K562 (cell line): ENCODE results near the gene MRPL58. TPM values are rescaled to one million over a fixed set of nuclear protein-coding genes. Genes with fewer than 3 reads are reported as not detected.

Source experiments
- ARHGAP35 ChIP-seq: fragments of 450-650 bp; IDR thresholded peaks from 2 replicates; pipeline ENCODE4 v1.6.1; 2018; ENCODE audit not compliant: partially characterized antibody
- ARID2 ChIP-seq: fragments of 450-650 bp; IDR thresholded peaks from 2 replicates; pipeline ENCODE4 v1.6.1; 2017; ENCODE audit warnings: antibody characterized with exemption, mild to moderate bottlenecking
- ASH1L ChIP-seq: fragments of 450-650 bp; IDR thresholded peaks from 2 replicates; pipeline ENCODE4 v1.6.1; 2018; ENCODE audit warnings: borderline replicate concordance, mild to moderate bottlenecking, low read depth; ENCODE audit not compliant: partially characterized antibody
- CBFA2T3 ChIP-seq: fragments of 450-650 bp; IDR thresholded peaks from 2 replicates; pipeline ENCODE4 v1.6.1; 2017
- KHSRP ChIP-seq: fragments of 450-650 bp; IDR thresholded peaks from 2 replicates; pipeline ENCODE4 v1.6.1; 2017
- LEF1 ChIP-seq: fragments of 450-650 bp; IDR thresholded peaks from 2 replicates; pipeline ENCODE4 v1.6.1; 2016; ENCODE audit warnings: mild to moderate bottlenecking
- MAFG ChIP-seq: fragments of 450-650 bp; conservative IDR thresholded peaks from 2 replicates; pipeline ENCODE4 v1.6.1; 2016; ENCODE audit warnings: missing genetic modification characterization, missing compliant biosample characterization
- MAZ ChIP-seq, 2 experiments: fragments of 450-650 bp in 1 of 2; sonication (generic) in 1 of 2; formaldehyde crosslinking; IDR thresholded peaks in 1 of 2; conservative IDR thresholded peaks in 1 of 2; 2 replicates each; pipeline versions ENCODE4 v1.4.0 to v1.5.0; 2020; ENCODE audit warnings: mild to moderate bottlenecking in 1 of 2, missing genetic modification reagents in 1 of 2
- MEF2A ChIP-seq: IDR thresholded peaks from 2 replicates; pipeline ENCODE4 v1.6.1; 2011; ENCODE audit warnings: low read depth, mild to moderate bottlenecking, low read length, moderate library complexity; ENCODE audit not compliant: control insufficient read depth
- MTA2 ChIP-seq: fragments of 450-650 bp; IDR thresholded peaks from 2 replicates; pipeline ENCODE4 v1.6.1; 2016; ENCODE audit warnings: low read depth
- MYBL2 ChIP-seq, 2 experiments: fragments of 450-650 bp in 1 of 2; sonication (generic) in 1 of 2; formaldehyde crosslinking in 1 of 2; IDR thresholded peaks; 2 replicates each; pipeline versions ENCODE4 v1.6.1 to v1.8.1; 2017 to 2022; ENCODE audit warnings: borderline replicate concordance in 1 of 2, inconsistent platforms in 1 of 2, low read depth in 1 of 2, mild to moderate bottlenecking in 1 of 2, missing genetic modification reagents in 1 of 2, moderate library complexity in 1 of 2
- NCOR1 ChIP-seq: fragments of 450-650 bp; IDR thresholded peaks from 2 replicates; pipeline ENCODE4 v1.6.1; 2016; ENCODE audit warnings: mild to moderate bottlenecking, moderate library complexity
- TAF1 ChIP-seq: IDR thresholded peaks from 2 replicates; pipeline ENCODE4 v1.6.1; 2011; ENCODE audit warnings: mild to moderate bottlenecking, low read length, moderate library complexity; ENCODE audit not compliant: insufficient read depth, control insufficient read depth, severe bottlenecking; ENCODE audit errors: extremely low read depth
- TEAD4 ChIP-seq, 2 experiments: sonication (generic) in 1 of 2; formaldehyde crosslinking in 1 of 2; IDR thresholded peaks; 2 replicates each; pipeline versions ENCODE4 v1.6.1 to v1.8.0; 2012 to 2022; ENCODE audit warnings: borderline replicate concordance in 1 of 2, inconsistent platforms in 1 of 2, low read length in 1 of 2, mild to moderate bottlenecking in 1 of 2, missing genetic modification reagents in 1 of 2
- TSC22D4 ChIP-seq: fragments of 450-650 bp; IDR thresholded peaks from 2 replicates; pipeline ENCODE4 v1.6.1; 2016; ENCODE audit warnings: missing genetic modification characterization, missing biosample characterization, control low read depth
- ZNF561 ChIP-seq: fragments of 450-650 bp; formaldehyde crosslinking; conservative IDR thresholded peaks from 2 replicates; pipeline ENCODE4 v1.4.0; 2020; ENCODE audit warnings: mild to moderate bottlenecking, moderate library complexity
- polyA plus RNA-seq, 8 experiments: library from polyadenylated mRNA; depleted of rRNA in 4 of 8; stranded (reverse) in 5 of 8; unstranded in 3 of 8; fragments of >200 nt; fragmentation: Nextera tagmentation in 2 of 8; fragmentation: Illumina TruSeq in 1 of 8; extraction: Ambion mirVana in 2 of 8; extraction: Trizol in 1 of 8; gene quantifications; 2 replicates each; pipeline versions ENCODE4 v1.2.1 to v1.2.3, GENCODE V29; 2011 to 2014; ENCODE audit warnings: inconsistent platforms in 1 of 8, missing spikeins in 1 of 8
- total RNA-seq, 7 experiments: library from RNA; depleted of rRNA in 6 of 7; stranded (reverse); fragments of >200 nt in 6 of 7; fragmentation: Illumina TruSeq in 2 of 7; extraction: Trizol in 2 of 7; gene quantifications; 2 replicates each; pipeline versions ENCODE4 v1.2.1 to v1.2.3, GENCODE V29; 2011 to 2021; ENCODE audit warnings: low replicate concordance in 1 of 7
- TF ChIP-seq, protein P1 (sequence below): fragments of 450-650 bp; IDR thresholded peaks from 2 replicates; pipeline ENCODE4 v1.6.1; 2016; ENCODE audit warnings: low read depth
- TF ChIP-seq, protein P2 (sequence below): fragments of 250-450 bp; sonication (Bioruptor Pico); IDR thresholded peaks from 2 replicates; pipeline ENCODE4 v1.8.0; 2021; ENCODE audit warnings: moderate library complexity, mild to moderate bottlenecking, inconsistent platforms

MRPL58 gene
- total and polyA plus RNA-seq, 9 of the 15 experiments (the other 6 are each of a cell fraction or from before 2014, with no cell fraction given) = 30.8 to 107 (median 72.4) TPM

GRCh38 chr17:74987909-74988711, 24.4 kb upstream of the MRPL58 start (continued):
- TF ChIP-seq ASH1L = no peak
- TF ChIP-seq TEAD4 (IDR thresholded peaks at IDR 0.05; ENCODE audit: low read length) = no peak
- TF ChIP-seq TEAD4 (CRISPR knock-in tag; IDR thresholded peaks at IDR 0.05; ENCODE audit: borderline replicate concordance) = no peak
- no peak for TF ChIP-seq ARHGAP35
- TF ChIP-seq LEF1 = no peak
- TF ChIP-seq TSC22D4 = no peak
- TF ChIP-seq CBFA2T3 = no peak
- peak; percentile 71 to 85 for TF ChIP-seq MAZ (CRISPR knock-in tag; conservative IDR thresholded peaks at IDR 0.05 in 1 of 2, IDR thresholded peaks at IDR 0.05 in 1 of 2)
- TF ChIP-seq MAFG = no peak
- TF ChIP-seq ZNF561 = no peak
- no peak for TF ChIP-seq NCOR1
- TF ChIP-seq, protein P1, sequence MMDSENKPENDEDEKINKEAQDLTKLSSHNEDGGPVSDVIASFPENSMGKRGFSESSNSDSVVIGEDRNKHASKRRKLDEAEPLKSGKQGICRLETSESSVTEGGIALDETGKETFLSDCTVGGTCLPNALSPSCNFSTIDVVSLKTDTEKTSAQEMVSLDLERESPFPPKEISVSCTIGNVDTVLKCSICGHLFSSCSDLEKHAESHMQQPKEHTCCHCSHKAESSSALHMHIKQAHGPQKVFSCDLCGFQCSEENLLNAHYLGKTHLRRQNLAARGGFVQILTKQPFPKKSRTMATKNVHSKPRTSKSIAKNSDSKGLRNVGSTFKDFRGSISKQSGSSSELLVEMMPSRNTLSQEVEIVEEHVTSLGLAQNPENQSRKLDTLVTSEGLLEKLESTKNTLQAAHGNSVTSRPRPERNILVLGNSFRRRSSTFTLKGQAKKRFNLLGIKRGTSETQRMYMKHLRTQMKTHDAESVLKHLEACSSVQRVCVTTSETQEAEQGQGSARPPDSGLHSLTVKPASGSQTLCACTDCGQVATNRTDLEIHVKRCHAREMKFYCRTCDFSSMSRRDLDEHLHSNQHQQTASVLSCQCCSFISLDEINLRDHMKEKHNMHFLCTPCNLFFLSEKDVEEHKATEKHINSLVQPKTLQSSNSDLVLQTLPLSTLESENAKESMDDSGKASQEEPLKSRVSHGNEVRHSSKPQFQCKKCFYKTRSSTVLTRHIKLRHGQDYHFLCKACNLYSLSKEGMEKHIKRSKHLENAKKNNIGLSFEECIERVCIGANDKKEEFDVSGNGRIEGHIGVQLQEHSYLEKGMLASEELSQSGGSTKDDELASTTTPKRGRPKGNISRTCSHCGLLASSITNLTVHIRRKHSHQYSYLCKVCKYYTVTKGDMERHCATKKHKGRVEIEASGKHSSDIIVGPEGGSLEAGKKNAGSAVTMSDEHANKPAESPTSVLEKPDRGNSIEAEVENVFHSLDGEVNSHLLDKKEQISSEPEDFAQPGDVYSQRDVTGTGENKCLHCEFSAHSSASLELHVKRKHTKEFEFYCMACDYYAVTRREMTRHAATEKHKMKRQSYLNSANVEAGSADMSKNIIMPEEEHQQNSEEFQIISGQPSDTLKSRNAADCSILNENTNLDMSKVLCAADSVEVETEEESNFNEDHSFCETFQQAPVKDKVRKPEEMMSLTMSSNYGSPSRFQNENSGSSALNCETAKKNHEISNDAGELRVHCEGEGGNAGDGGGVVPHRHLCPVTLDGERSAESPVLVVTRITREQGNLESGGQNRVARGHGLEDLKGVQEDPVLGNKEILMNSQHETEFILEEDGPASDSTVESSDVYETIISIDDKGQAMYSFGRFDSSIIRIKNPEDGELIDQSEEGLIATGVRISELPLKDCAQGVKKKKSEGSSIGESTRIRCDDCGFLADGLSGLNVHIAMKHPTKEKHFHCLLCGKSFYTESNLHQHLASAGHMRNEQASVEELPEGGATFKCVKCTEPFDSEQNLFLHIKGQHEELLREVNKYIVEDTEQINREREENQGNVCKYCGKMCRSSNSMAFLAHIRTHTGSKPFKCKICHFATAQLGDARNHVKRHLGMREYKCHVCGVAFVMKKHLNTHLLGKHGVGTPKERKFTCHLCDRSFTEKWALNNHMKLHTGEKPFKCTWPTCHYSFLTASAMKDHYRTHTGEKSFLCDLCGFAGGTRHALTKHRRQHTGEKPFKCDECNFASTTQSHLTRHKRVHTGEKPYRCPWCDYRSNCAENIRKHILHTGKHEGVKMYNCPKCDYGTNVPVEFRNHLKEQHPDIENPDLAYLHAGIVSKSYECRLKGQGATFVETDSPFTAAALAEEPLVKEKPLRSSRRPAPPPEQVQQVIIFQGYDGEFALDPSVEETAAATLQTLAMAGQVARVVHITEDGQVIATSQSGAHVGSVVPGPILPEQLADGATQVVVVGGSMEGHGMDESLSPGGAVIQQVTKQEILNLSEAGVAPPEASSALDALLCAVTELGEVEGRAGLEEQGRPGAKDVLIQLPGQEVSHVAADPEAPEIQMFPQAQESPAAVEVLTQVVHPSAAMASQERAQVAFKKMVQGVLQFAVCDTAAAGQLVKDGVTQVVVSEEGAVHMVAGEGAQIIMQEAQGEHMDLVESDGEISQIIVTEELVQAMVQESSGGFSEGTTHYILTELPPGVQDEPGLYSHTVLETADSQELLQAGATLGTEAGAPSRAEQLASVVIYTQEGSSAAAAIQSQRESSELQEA = no peak
- no peak for TF ChIP-seq MYBL2 (IDR thresholded peaks at IDR 0.05; ENCODE audit: low read depth)
- TF ChIP-seq MYBL2 (CRISPR knock-in tag; IDR thresholded peaks at IDR 0.05; ENCODE audit: borderline replicate concordance) = no peak
- TF ChIP-seq KHSRP = no peak
- TF ChIP-seq ARID2 = 0 out of 2 replicates have a peak, but pooled peaks have one; percentile 8
- TF ChIP-seq MTA2 = no peak; the same call in 1 of the 2 replicates
- TF ChIP-seq, protein P2, sequence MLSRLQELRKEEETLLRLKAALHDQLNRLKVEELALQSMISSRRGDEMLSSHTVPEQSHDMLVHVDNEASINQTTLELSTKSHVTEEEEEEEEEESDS (CRISPR knock-in tag) = no peak
- no peak for TF ChIP-seq MEF2A
- TF ChIP-seq TAF1 = peak; percentile 20
